Ishikawa (cell line): ENCODE measurements around the gene TAGLN2.

Experiments used
- CREB1 ChIP-seq: IDR thresholded peaks from 2 replicates; pipeline ENCODE4 v1.6.1; 2012; ENCODE audit warnings: low read depth
- EP300 ChIP-seq: IDR thresholded peaks from 2 replicates; pipeline ENCODE4 v1.6.1; 2012; ENCODE audit warnings: borderline replicate concordance
- FOXM1 ChIP-seq: IDR thresholded peaks from 2 replicates; pipeline ENCODE4 v1.6.1; 2012; ENCODE audit warnings: low read depth, borderline replicate concordance
- MAX ChIP-seq: IDR thresholded peaks from 2 replicates; pipeline ENCODE4 v1.6.1; 2012
- REST ChIP-seq: IDR thresholded peaks from 2 replicates; pipeline ENCODE4 v1.6.1; 2012; ENCODE audit warnings: low read depth, mild to moderate bottlenecking
- ZBTB7A ChIP-seq: IDR thresholded peaks from 2 replicates; pipeline ENCODE4 v1.6.1; 2012; ENCODE audit warnings: low read depth

GRCh38 chr1:159889202-159889601 is 36.1 kb downstream of the TAGLN2 start:
- TF ChIP-seq EP300 (no peak), MAX (no peak), FOXM1 (no peak), REST (no peak), ZBTB7A (no peak), CREB1 (no peak)
